ENCODE measurements around the gene GAPDHS. TPM values are rescaled to one million over a fixed set of nuclear protein-coding genes. Genes with fewer than 3 reads are reported as not detected.

GAPDHS gene
- not detected for polyA plus RNA-seq (2013, experiment 1 of 2)
- polyA plus RNA-seq (2013, experiment 2 of 2), result not detected

DNA sequence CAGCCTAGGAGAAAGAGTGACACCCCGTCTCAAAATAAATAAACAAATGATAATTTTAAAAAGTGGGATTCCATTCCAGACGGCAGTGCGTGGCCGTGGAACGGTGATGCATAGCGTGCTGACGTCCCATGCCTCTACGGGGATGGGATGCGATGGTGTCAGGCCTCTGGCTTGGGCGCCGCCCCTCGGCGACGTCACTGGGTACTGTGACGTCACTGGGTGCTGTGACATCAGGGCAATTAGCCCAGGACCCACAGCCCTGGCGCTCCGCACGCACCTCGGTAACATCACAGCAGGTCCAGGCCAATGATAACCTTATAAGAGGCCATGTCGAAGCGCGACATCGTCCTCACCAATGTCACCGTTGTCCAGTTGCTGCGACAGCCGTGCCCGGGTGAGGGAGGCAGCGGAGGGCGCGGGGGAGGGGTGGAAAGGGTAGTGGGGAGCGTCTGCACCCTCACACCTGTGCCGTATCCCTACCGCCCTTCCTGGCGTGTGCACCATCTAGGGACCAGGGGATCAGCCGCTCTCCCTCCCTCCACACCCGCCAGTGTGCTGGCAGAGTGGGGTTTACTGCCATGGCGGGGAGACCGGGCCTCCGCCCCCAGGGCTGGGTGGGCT lies at the start of gene GAPDHS:
TSS of gene GAPDHS (plus strand) at position 256 of the 621 bp plus-strand sequence. CDS start at position 328, 72 bp downstream.
- Histone ChIP-seq H3K9me3 (ENCODE audit: control insufficient read depth, low read length) (no peaks in the 10 kb centered on the region), H3K4me3 (ENCODE audit: extremely low read depth, insufficient read depth, low read length, poor library complexity, severe bottlenecking) (no peak within 1 kb of the TSS), H3K36me3 (ENCODE audit: control insufficient read depth, insufficient read depth, low read length) (no peaks in the 10 kb centered on the region), H3K27ac (ENCODE audit: low read depth, low read length, severe bottlenecking) (no peak within 1 kb of the TSS), H3K4me1 (ENCODE audit: control insufficient read depth, insufficient read depth, low read length, poor library complexity, severe bottlenecking) (no peaks in the 10 kb centered on the region)
- WGBS, 2 experiments (ENCODE audit: insufficient coverage in 2 of 2), result 89 to 95% methylated on average over 27 to 32 of the region's 39 CpGs

GRCh38 chr19:35484252-35485036 lies 48.8 kb upstream of the GAPDHS start:
- H3K4me1 ChIP-seq (ENCODE audit: control insufficient read depth, insufficient read depth, low read length, poor library complexity, severe bottlenecking), result no peaks in the 10 kb centered on the region
- WGBS, 2 experiments (ENCODE audit: insufficient coverage in 2 of 2), result 74 to 81% methylated on average over 6 of the region's 7 CpGs
- H3K36me3 ChIP-seq (ENCODE audit: control insufficient read depth, insufficient read depth, low read length), result no peaks in the 10 kb centered on the region
- no peaks in the 10 kb centered on the region for H3K9me3 ChIP-seq (ENCODE audit: control insufficient read depth, low read length)
- no peak overlapping the region for H3K4me3 ChIP-seq (ENCODE audit: extremely low read depth, insufficient read depth, low read length, poor library complexity, severe bottlenecking)
- H3K27ac ChIP-seq (ENCODE audit: low read depth, low read length, severe bottlenecking), result no peak overlapping the region

DNA sequence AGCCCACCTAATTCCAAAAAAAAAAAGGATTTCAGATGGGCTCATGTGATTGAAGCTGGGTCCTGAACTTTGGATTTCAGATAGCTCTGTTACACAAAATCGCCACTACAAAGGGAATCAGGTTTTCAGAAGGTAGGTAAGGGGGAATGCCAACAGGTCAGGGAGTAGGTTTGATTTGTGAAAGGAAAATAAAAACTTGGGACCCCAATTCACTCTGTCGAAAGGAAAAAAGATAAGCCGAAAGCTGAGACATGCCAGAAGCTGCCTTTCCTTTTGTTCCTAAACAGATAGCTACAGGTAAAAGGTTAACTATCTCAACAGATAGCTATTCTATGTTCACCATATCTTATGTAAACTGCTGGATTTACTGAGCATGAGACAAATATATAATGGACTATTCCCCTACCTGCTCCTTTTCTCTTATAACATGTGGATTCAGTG lies 47.0 kb upstream of the GAPDHS start:
- Histone ChIP-seq H3K9me3 (ENCODE audit: control insufficient read depth, low read length) (no peaks in the 10 kb centered on the region), H3K36me3 (ENCODE audit: control insufficient read depth, insufficient read depth, low read length) (no peaks in the 10 kb centered on the region), H3K4me1 (ENCODE audit: control insufficient read depth, insufficient read depth, low read length, poor library complexity, severe bottlenecking) (no peaks in the 10 kb centered on the region), H3K4me3 (ENCODE audit: extremely low read depth, insufficient read depth, low read length, poor library complexity, severe bottlenecking) (no peak overlapping the region), H3K27ac (ENCODE audit: low read depth, low read length, severe bottlenecking) (no peak overlapping the region)
- 70 to 89% methylated on average over 2 to 3 of the region's 3 CpGs for WGBS, 2 experiments (ENCODE audit: insufficient coverage in 2 of 2)

DNA sequence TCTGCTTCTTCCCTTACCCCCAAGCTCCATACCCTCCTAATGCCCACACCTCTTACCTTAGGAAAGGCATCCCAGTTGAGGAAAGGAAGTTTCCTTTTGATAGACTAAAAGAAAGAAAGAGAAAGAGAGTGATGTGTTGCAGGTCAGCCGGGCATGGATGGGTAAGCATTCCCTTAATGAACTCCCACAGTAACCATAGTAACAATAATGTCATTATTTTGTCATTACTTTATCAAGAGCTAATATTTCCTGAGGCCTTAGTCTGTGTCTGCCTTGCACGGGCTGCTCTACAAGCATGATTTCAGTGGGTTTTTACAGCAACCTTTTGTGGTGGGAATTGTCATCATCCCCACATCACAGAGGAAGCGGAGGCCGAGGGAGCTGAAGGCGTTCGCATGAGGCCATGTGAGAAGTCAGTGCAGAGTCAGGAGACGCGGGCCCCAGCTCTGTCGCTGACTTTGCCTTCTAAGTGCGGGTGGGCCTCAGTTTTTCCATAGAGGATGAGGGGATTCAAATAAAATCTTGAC lies 45.5 kb upstream of the GAPDHS start:
- Histone ChIP-seq H3K36me3 (ENCODE audit: control insufficient read depth, insufficient read depth, low read length) (no peaks in the 10 kb centered on the region), H3K27ac (ENCODE audit: low read depth, low read length, severe bottlenecking) (no peak overlapping the region), H3K4me3 (ENCODE audit: extremely low read depth, insufficient read depth, low read length, poor library complexity, severe bottlenecking) (no peak overlapping the region), H3K4me1 (ENCODE audit: control insufficient read depth, insufficient read depth, low read length, poor library complexity, severe bottlenecking) (no peaks in the 10 kb centered on the region), H3K9me3 (ENCODE audit: control insufficient read depth, low read length) (no peaks in the 10 kb centered on the region)
- WGBS, 2 experiments (ENCODE audit: insufficient coverage in 2 of 2), result 93 to 96% methylated on average over 4 to 5 of the region's 10 CpGs

DNA sequence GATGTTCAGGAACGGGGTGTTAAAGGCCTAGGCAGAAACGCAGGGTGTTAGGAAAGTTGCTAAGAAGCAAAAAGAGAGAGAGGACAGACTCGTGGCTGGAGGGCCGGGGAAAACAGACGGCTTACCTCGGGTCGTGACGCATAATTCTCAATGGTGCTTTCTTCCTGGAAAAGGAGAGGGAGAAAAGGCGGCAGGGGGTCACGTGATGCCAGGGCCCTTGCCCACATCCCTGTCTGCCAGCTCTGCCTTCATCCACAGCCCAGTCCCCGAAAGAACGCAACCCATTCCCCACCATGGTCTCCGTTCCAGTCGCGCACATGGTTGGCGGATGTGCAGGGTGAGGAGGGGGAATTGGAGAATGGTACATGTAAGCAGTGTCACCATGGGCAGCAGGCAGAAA lies 44.6 kb upstream of the GAPDHS start:
- Histone ChIP-seq H3K9me3 (ENCODE audit: control insufficient read depth, low read length) (no peaks in the 10 kb centered on the region), H3K4me3 (ENCODE audit: extremely low read depth, insufficient read depth, low read length, poor library complexity, severe bottlenecking) (no peak overlapping the region), H3K36me3 (ENCODE audit: control insufficient read depth, insufficient read depth, low read length) (no peaks in the 10 kb centered on the region), H3K4me1 (ENCODE audit: control insufficient read depth, insufficient read depth, low read length, poor library complexity, severe bottlenecking) (no peaks in the 10 kb centered on the region), H3K27ac (ENCODE audit: low read depth, low read length, severe bottlenecking) (no peak overlapping the region)
- 85 to 87% methylated on average over 14 of the region's 16 CpGs for WGBS, 2 experiments (ENCODE audit: insufficient coverage in 2 of 2)

DNA sequence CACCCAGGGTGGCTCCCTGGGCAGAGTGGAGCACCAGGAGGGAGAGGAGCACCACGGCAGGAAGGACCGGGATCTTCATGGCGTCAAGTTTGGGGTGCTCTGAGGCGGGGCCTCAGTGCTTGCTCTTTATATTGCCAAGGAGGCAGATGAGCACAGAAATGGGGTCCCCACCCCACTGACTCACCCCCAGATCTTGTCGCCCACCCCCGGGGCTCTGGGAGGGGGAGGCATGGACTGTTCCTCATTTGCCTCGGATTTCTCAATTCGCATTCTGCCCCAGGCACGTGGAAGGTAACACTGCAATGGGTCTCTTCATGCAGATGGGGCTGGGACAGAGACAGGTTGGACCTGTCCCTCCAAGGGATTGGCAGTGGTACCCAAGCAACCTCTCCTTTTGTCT lies 42.9 kb upstream of the GAPDHS start, which contains the start of gene KRTDAP:
TSS of gene KRTDAP (minus strand) at position 101 of the 400 bp plus-strand sequence. CDS start at position 79, 22 bp downstream.
- 80 to 84% methylated on average over 5 to 6 of the region's 9 CpGs for WGBS, 2 experiments (ENCODE audit: insufficient coverage in 2 of 2)
- no peak within 1 kb of the TSS for H3K4me3 ChIP-seq (ENCODE audit: extremely low read depth, insufficient read depth, low read length, poor library complexity, severe bottlenecking)
- no peaks in the 10 kb centered on the region for H3K4me1 ChIP-seq (ENCODE audit: control insufficient read depth, insufficient read depth, low read length, poor library complexity, severe bottlenecking)
- H3K27ac ChIP-seq (ENCODE audit: low read depth, low read length, severe bottlenecking), result no peak within 1 kb of the TSS
- no peaks in the 10 kb centered on the region for H3K9me3 ChIP-seq (ENCODE audit: control insufficient read depth, low read length)
- H3K36me3 ChIP-seq (ENCODE audit: control insufficient read depth, insufficient read depth, low read length), result no peaks in the 10 kb centered on the region

DNA sequence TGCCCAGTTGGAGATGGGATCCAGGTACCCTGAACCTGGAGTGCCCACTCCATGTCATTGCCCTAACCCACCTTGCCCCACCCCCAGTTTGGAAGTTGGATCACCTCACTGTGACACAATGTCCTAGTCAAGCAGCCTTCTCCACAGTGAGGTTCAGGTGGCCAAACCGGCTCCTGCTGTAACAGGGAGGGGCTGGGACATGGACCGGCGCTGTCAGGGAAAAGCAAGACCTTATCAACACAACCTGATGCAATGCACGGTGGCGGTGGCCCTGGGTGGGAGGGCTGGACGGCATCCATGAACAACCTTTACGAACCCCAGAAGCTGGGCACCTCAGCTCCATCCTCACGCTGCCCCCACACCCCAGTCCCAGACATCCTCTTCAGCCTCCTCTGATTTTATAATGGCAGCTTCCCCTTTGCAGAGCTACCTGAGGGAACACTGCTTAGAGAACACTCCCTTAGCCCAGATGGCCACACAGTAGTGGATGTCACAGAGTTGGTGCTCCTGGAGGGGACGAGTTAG lies 41.4 kb upstream of the GAPDHS start:
- Histone ChIP-seq H3K4me3 (ENCODE audit: extremely low read depth, insufficient read depth, low read length, poor library complexity, severe bottlenecking) (no peak overlapping the region), H3K4me1 (ENCODE audit: control insufficient read depth, insufficient read depth, low read length, poor library complexity, severe bottlenecking) (no peaks in the 10 kb centered on the region), H3K27ac (ENCODE audit: low read depth, low read length, severe bottlenecking) (no peak overlapping the region), H3K9me3 (ENCODE audit: control insufficient read depth, low read length) (no peaks in the 10 kb centered on the region), H3K36me3 (ENCODE audit: control insufficient read depth, insufficient read depth, low read length) (no peaks in the 10 kb centered on the region)
- 91 to 95% methylated on average over 9 of the region's 9 CpGs for WGBS, 2 experiments (ENCODE audit: insufficient coverage in 2 of 2)

DNA sequence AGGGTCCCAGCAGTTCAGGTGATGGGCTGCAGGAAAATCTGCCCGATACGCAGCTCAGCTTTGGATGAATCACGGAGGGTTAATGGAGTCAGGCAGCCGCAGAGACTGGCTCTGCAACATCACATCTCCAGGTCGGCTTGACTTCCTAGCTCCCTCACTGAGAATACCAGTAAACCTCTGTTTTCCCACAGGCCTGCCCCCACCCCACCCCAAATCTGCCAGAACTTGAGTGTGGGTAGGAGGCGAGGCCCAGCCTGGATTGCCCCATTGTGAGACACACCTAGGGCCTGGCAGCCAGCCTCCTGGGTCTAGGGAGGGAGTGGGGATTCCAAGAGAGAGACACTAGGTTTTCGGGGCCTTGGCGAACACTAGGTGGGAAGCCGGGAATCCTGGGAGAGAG lies 39.3 kb upstream of the GAPDHS start:
- H3K9me3 ChIP-seq (ENCODE audit: control insufficient read depth, low read length), result no peaks in the 10 kb centered on the region
- no peaks in the 10 kb centered on the region for H3K4me1 ChIP-seq (ENCODE audit: control insufficient read depth, insufficient read depth, low read length, poor library complexity, severe bottlenecking)
- 95 to 100% methylated on average over 2 to 5 of the region's 9 CpGs for WGBS, 2 experiments (ENCODE audit: insufficient coverage in 2 of 2)
- no peak overlapping the region for H3K27ac ChIP-seq (ENCODE audit: low read depth, low read length, severe bottlenecking)
- no peaks in the 10 kb centered on the region for H3K36me3 ChIP-seq (ENCODE audit: control insufficient read depth, insufficient read depth, low read length)
- no peak overlapping the region for H3K4me3 ChIP-seq (ENCODE audit: extremely low read depth, insufficient read depth, low read length, poor library complexity, severe bottlenecking)

GRCh38 chr19:35495107-35496064 lies 37.9 kb upstream of the GAPDHS start:
- H3K4me3 ChIP-seq (ENCODE audit: extremely low read depth, insufficient read depth, low read length, poor library complexity, severe bottlenecking), result no peak overlapping the region
- no peak overlapping the region for H3K27ac ChIP-seq (ENCODE audit: low read depth, low read length, severe bottlenecking)
- H3K36me3 ChIP-seq (ENCODE audit: control insufficient read depth, insufficient read depth, low read length), result no peaks in the 10 kb centered on the region
- H3K9me3 ChIP-seq (ENCODE audit: control insufficient read depth, low read length), result no peaks in the 10 kb centered on the region
- 41 to 42% methylated on average over 19 to 24 of the region's 30 CpGs for WGBS, 2 experiments (ENCODE audit: insufficient coverage in 2 of 2)
- H3K4me1 ChIP-seq (ENCODE audit: control insufficient read depth, insufficient read depth, low read length, poor library complexity, severe bottlenecking), result no peaks in the 10 kb centered on the region

GRCh38 chr19:35497406-35497805 lies 35.9 kb upstream of the GAPDHS start:
- H3K4me1 ChIP-seq (ENCODE audit: control insufficient read depth, insufficient read depth, low read length, poor library complexity, severe bottlenecking), result peaks cover 3% of the 10 kb centered on the region
- no peak overlapping the region for H3K4me3 ChIP-seq (ENCODE audit: extremely low read depth, insufficient read depth, low read length, poor library complexity, severe bottlenecking)
- H3K36me3 ChIP-seq (ENCODE audit: control insufficient read depth, insufficient read depth, low read length), result no peaks in the 10 kb centered on the region
- H3K9me3 ChIP-seq (ENCODE audit: control insufficient read depth, low read length), result no peaks in the 10 kb centered on the region
- WGBS, 2 experiments (ENCODE audit: insufficient coverage in 2 of 2), result 85 to 90% methylated on average over 14 of the region's 14 CpGs
- H3K27ac ChIP-seq (ENCODE audit: low read depth, low read length, severe bottlenecking), result no peak overlapping the region

Measured in mesodermal cell (in vitro differentiated cells).